Measurements from ENCODE around the gene STX16.

Gene STX16

GRCh38 chr20:58660855-58661597 lies 9.9 kb downstream of the STX16 start:
- DNase-seq (ENCODE audit: low read depth), result no peak
- H3K4me3 ChIP-seq (ENCODE audit: control insufficient read depth, low read depth, low read length), result no peak overlapping the region
- TF ChIP-seq CTCF (conservative IDR thresholded peaks at IDR 0.05; ENCODE audit: control insufficient read depth, insufficient read depth, low read depth, low read length), result no peak

GRCh38 chr20:58661598-58662473 lies 10.8 kb downstream of the STX16 start:
- TF ChIP-seq CTCF (conservative IDR thresholded peaks at IDR 0.05; ENCODE audit: control insufficient read depth, insufficient read depth, low read depth, low read length), result no peak
- DNase-seq (ENCODE audit: low read depth), result no peak
- no peak overlapping the region for H3K4me3 ChIP-seq (ENCODE audit: control insufficient read depth, low read depth, low read length)

- DNase-seq (ENCODE audit: low read depth), result no peak
- H3K4me3 ChIP-seq (ENCODE audit: control insufficient read depth, low read depth, low read length), result no peak overlapping the region
- no peak for TF ChIP-seq CTCF (conservative IDR thresholded peaks at IDR 0.05; ENCODE audit: control insufficient read depth, insufficient read depth, low read depth, low read length)
These were observed 13.2 kb downstream of the STX16 start for GRCh38 chr20:58664331-58664730.

- no peak for TF ChIP-seq CTCF (conservative IDR thresholded peaks at IDR 0.05; ENCODE audit: control insufficient read depth, insufficient read depth, low read depth, low read length)
- no peak overlapping the region for H3K4me3 ChIP-seq (ENCODE audit: control insufficient read depth, low read depth, low read length)
- no peak for DNase-seq (ENCODE audit: low read depth)
These were observed 13.8 kb downstream of the STX16 start for GRCh38 chr20:58664883-58665282.

GRCh38 chr20:58665606-58666005 lies 14.5 kb downstream of the STX16 start:
- DNase-seq (ENCODE audit: low read depth), result no peak
- no peak for TF ChIP-seq CTCF (conservative IDR thresholded peaks at IDR 0.05; ENCODE audit: control insufficient read depth, insufficient read depth, low read depth, low read length)
- H3K4me3 ChIP-seq (ENCODE audit: control insufficient read depth, low read depth, low read length), result no peak overlapping the region

- DNase-seq (ENCODE audit: low read depth), result no peak
- no peak for TF ChIP-seq CTCF (conservative IDR thresholded peaks at IDR 0.05; ENCODE audit: control insufficient read depth, insufficient read depth, low read depth, low read length)
- no peak overlapping the region for H3K4me3 ChIP-seq (ENCODE audit: control insufficient read depth, low read depth, low read length)
These were observed 15.6 kb downstream of the STX16 start for GRCh38 chr20:58666702-58667101.
